ENCODE results near the gene MED15.

DNA sequence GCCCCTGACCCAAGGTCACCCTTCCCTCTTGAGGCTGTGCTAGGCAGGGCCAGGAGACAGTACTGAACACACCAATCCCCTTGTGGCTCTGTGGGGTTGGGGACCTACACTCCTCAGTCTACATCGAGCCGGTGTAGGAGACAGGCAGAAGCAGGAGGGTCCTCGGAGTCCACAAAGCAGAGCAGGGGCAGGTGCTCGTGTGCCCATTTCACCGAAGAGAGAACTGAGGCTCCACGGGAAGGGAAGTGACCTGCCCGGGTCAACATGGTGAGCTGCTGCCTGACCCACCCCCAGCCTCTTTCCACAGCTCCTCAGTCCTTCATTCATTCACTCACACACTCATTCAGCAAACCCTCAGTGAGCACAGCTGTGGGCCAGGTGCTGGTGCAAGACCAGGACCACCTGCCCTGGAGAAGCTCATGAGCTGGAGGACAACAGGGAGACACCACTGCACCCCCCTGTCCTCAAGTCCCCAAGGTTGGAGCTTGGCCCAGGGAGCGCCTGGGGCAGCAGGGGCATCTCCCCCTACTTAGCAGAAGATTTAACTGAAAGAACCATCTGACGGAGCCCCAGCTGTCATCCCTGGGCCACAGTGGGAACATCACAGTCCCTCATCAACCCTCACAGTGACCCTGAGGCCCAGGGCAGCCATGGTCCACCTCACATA is 127.3 kb downstream of the MED15 start:
- no peak for TF ChIP-seq SMC3 (IDR thresholded peaks at IDR 0.05; ENCODE audit: borderline replicate concordance, low read length)
- TF ChIP-seq CTCF (IDR thresholded peaks at IDR 0.05 in 2 of 3, conservative IDR thresholded peaks at IDR 0.05 in 1 of 3; ENCODE audit: control insufficient read depth in 2 of 3, extremely low read depth in 1 of 3, insufficient read depth in 1 of 3, low read depth in 3 of 3, low read length in 3 of 3) = no peak
- no peak for TF ChIP-seq REST (IDR thresholded peaks at IDR 0.05; ENCODE audit: low read depth, low read length)
- TF ChIP-seq, protein P1, sequence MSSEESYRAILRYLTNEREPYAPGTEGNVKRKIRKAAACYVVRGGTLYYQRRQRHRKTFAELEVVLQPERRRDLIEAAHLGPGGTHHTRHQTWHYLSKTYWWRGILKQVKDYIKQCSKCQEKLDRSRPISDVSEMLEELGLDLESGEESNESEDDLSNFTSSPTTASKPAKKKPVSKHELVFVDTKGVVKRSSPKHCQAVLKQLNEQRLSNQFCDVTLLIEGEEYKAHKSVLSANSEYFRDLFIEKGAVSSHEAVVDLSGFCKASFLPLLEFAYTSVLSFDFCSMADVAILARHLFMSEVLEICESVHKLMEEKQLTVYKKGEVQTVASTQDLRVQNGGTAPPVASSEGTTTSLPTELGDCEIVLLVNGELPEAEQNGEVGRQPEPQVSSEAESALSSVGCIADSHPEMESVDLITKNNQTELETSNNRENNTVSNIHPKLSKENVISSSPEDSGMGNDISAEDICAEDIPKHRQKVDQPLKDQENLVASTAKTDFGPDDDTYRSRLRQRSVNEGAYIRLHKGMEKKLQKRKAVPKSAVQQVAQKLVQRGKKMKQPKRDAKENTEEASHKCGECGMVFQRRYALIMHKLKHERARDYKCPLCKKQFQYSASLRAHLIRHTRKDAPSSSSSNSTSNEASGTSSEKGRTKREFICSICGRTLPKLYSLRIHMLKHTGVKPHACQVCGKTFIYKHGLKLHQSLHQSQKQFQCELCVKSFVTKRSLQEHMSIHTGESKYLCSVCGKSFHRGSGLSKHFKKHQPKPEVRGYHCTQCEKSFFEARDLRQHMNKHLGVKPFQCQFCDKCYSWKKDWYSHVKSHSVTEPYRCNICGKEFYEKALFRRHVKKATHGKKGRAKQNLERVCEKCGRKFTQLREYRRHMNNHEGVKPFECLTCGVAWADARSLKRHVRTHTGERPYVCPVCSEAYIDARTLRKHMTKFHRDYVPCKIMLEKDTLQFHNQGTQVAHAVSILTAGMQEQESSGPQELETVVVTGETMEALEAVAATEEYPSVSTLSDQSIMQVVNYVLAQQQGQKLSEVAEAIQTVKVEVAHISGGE (CRISPR knock-in tag; IDR thresholded peaks at IDR 0.05) = no peak
- TF ChIP-seq ESRRA (IDR thresholded peaks at IDR 0.05; ENCODE audit: low read length) = no peak
- no peak for TF ChIP-seq MEF2A (IDR thresholded peaks at IDR 0.05; ENCODE audit: insufficient read depth, low read depth, low read length)
- TF ChIP-seq POLR2A (IDR thresholded peaks at IDR 0.05; ENCODE audit: low read depth, low read length) = no peak
- no peak for TF ChIP-seq HDAC2 (IDR thresholded peaks at IDR 0.05)
- TF ChIP-seq SREBF2 (IDR thresholded peaks at IDR 0.05; ENCODE audit: low read length) = no peak

Measured in GM12878 (cell line).